PC-3 (cell line): ENCODE measurements around the gene PSMG2.

Experiments
- CTCF ChIP-seq: fragments of 300-600 bp; sonication (generic); conservative IDR thresholded peaks from 2 replicates; pipeline ENCODE4 v1.5.1; 2017; ENCODE audit warnings: antibody characterized with exemption, low read depth, mild to moderate bottlenecking, low read length
- EZH2 ChIP-seq: fragments of 300-600 bp; sonication (generic); IDR thresholded peaks from one replicate; pipeline ENCODE4 v1.6.1; 2017; ENCODE audit warnings: antibody characterized with exemption, mild to moderate bottlenecking, low read length; ENCODE audit not compliant: unreplicated experiment
- EZH2phosphoT487 ChIP-seq: fragments of 300-600 bp; sonication (generic); IDR thresholded peaks from 2 replicates; pipeline ENCODE4 v1.6.1; 2018; ENCODE audit warnings: mild to moderate bottlenecking, antibody characterized with exemption, low read length, borderline replicate concordance

- no peak for TF ChIP-seq EZH2
- no peak for TF ChIP-seq CTCF
- TF ChIP-seq EZH2phosphoT487 = no peak
Observed at GRCh38 chr18:12701161-12701560, 1.7 kb upstream of the PSMG2 start.
